ENCODE measurements around the gene PRR16.

Gene PRR16

GRCh38 chr5:120436996-120437395 is 27.1 kb upstream of the PRR16 start:
- TF ChIP-seq FOXP2 (optimal IDR thresholded peaks at IDR 0.05; ENCODE audit: borderline replicate concordance, extremely low read depth, extremely low read length, insufficient read depth) (no peak), TAF1 (IDR thresholded peaks at IDR 0.05; ENCODE audit: borderline replicate concordance, insufficient read depth, low read length) (no peak), REST (IDR thresholded peaks at IDR 0.05; ENCODE audit: insufficient read depth in 1 of 2, low read depth in 2 of 2, low read length in 2 of 2) (no peak)

GRCh38 chr5:120442694-120443093 is 21.4 kb upstream of the PRR16 start:
- TF ChIP-seq SIN3A (IDR thresholded peaks at IDR 0.05; ENCODE audit: borderline replicate concordance, insufficient read depth, low read length) = no peak
- no peak for TF ChIP-seq POLR2AphosphoS5 (IDR thresholded peaks at IDR 0.05; ENCODE audit: low read depth, low read length)
- no peak for TF ChIP-seq TAF1 (IDR thresholded peaks at IDR 0.05; ENCODE audit: borderline replicate concordance, insufficient read depth, low read length)
- no peak for TF ChIP-seq REST (IDR thresholded peaks at IDR 0.05; ENCODE audit: insufficient read depth in 1 of 2, low read depth in 2 of 2, low read length in 2 of 2)
- no peak for TF ChIP-seq FOXP2 (optimal IDR thresholded peaks at IDR 0.05; ENCODE audit: borderline replicate concordance, extremely low read depth, extremely low read length, insufficient read depth)

GRCh38 chr5:120443607-120444006 is 20.5 kb upstream of the PRR16 start:
- TF ChIP-seq TAF1 (IDR thresholded peaks at IDR 0.05; ENCODE audit: borderline replicate concordance, insufficient read depth, low read length) (no peak), FOXP2 (optimal IDR thresholded peaks at IDR 0.05; ENCODE audit: borderline replicate concordance, extremely low read depth, extremely low read length, insufficient read depth) (no peak), REST (IDR thresholded peaks at IDR 0.05; ENCODE audit: insufficient read depth in 1 of 2, low read depth in 2 of 2, low read length in 2 of 2) (no peak), SIN3A (IDR thresholded peaks at IDR 0.05; ENCODE audit: borderline replicate concordance, insufficient read depth, low read length) (no peak), POLR2AphosphoS5 (IDR thresholded peaks at IDR 0.05; ENCODE audit: low read depth, low read length) (no peak)

- TF ChIP-seq TAF1 (IDR thresholded peaks at IDR 0.05; ENCODE audit: borderline replicate concordance, insufficient read depth, low read length) (no peak), POLR2AphosphoS5 (IDR thresholded peaks at IDR 0.05; ENCODE audit: low read depth, low read length) (no peak), FOXP2 (optimal IDR thresholded peaks at IDR 0.05; ENCODE audit: borderline replicate concordance, extremely low read depth, extremely low read length, insufficient read depth) (no peak), REST (IDR thresholded peaks at IDR 0.05; ENCODE audit: insufficient read depth in 1 of 2, low read depth in 2 of 2, low read length in 2 of 2) (no peak), SIN3A (IDR thresholded peaks at IDR 0.05; ENCODE audit: borderline replicate concordance, insufficient read depth, low read length) (no peak)
Observed at GRCh38 chr5:120446068-120446492, 18.0 kb upstream of the PRR16 start.

GRCh38 chr5:120446901-120447300 is 17.2 kb upstream of the PRR16 start:
- TF ChIP-seq SIN3A (IDR thresholded peaks at IDR 0.05; ENCODE audit: borderline replicate concordance, insufficient read depth, low read length) (no peak), TAF1 (IDR thresholded peaks at IDR 0.05; ENCODE audit: borderline replicate concordance, insufficient read depth, low read length) (no peak), FOXP2 (optimal IDR thresholded peaks at IDR 0.05; ENCODE audit: borderline replicate concordance, extremely low read depth, extremely low read length, insufficient read depth) (no peak)
